Large intestine (tissue), 3 donors: ENCODE results near the gene NR1H2. TPM values are rescaled to one million over a fixed set of nuclear protein-coding genes. Genes with fewer than 3 reads are reported as not detected.
A peak's percentile ranks its signal among the peaks of the same experiment; 100 is the strongest.
"Not testable (repeated sequence)": the region's sequence is repeated elsewhere in the genome, so short reads cannot be mapped to it uniquely, and the experiment has no call there.

Experiments
- DNase-seq, 2 donors: peaks; one replicate each; pipeline versions ENCODE4 v3.0.0 to v3.0.0-alpha.2; 2013
- H3K27ac ChIP-seq: one replicate; pipeline ENCODE4 v1.5.1; 2013; ENCODE audit warnings: low read length
- H3K27me3 ChIP-seq: 2 replicates; pipeline ENCODE4 v1.6.1; 2013; ENCODE audit warnings: low read length; ENCODE audit not compliant: control insufficient read depth, insufficient read depth
- H3K36me3 ChIP-seq: 2 replicates; pipeline ENCODE4 v1.6.1; 2013; ENCODE audit warnings: low read length; ENCODE audit not compliant: control insufficient read depth, insufficient read depth
- H3K4me1 ChIP-seq: one replicate; pipeline ENCODE4 v1.6.1; 2013; ENCODE audit warnings: low read length; ENCODE audit not compliant: control insufficient read depth, insufficient read depth
- H3K4me3 ChIP-seq: one replicate; pipeline ENCODE4 v1.5.1; 2013; ENCODE audit warnings: low read length
- H3K9me3 ChIP-seq: one replicate; pipeline ENCODE4 v1.6.1; 2013; ENCODE audit warnings: mild to moderate bottlenecking, low read depth, low read length, moderate library complexity; ENCODE audit not compliant: control insufficient read depth
- WGBS: methylation state at CpG from one replicate; pipeline ENCODE4 v1.1.5; 2013; ENCODE audit warnings: low lambda C conversion rate; ENCODE audit not compliant: insufficient coverage; 5-methylcytosine and 5-hydroxymethylcytosine counted together
- polyA plus RNA-seq: library from polyadenylated mRNA; unstranded; fragments of 120-200 nt; gene quantifications from one replicate; pipeline ENCODE4 v1.2.1, GENCODE V29; 2013

Gene NR1H2
- polyA plus RNA-seq, 1 donor = 34.2 TPM

DNA sequence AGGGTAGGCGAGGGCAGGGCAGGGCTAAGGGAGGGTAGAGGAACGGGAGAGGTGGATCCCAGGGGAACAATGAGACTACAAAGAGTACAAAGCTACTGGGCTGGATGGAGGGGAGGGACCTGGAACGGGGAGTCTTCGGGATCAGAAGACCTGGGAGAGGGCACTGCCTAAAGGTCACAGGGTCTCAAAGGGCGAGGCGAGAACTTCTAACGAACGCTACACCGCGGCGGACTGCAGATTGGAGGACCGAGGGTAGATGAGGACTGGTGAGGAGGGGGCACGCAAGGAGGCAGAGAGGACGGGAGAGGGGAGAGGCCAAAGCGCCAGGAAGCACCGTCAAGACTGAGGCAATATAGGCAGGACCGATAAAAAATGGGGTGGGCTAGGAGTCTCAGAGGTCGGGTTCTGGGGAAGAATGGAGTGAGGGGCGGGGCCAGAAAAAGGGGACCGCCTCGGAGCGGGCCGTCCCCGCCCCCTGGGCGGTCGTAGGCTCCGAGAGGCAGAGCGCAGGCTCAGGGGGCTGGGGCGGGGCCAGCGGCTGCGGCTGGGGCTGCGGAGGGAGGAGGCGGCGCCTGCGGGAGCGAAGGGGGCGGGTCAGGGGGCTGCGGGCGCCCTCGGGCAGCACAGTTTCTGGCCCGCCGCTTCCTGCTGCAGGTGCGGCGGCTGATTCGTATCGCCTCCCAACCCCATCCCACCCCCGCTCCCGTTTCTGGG is 45.7 kb upstream of the NR1H2 start:
- Histone ChIP-seq H3K36me3 (no peaks in the 10 kb centered on the region), H3K4me3 (peak overlapping the region; percentile 30), H3K4me1 (peaks cover 32% of the 10 kb centered on the region), H3K27me3 (peaks cover 76% of the 10 kb centered on the region), H3K9me3 (peaks cover 14% of the 10 kb centered on the region), H3K27ac (no peak overlapping the region)
- 0% methylated on average over 1 of the region's 48 CpGs for WGBS
- peak; percentile 76 to 83 for DNase-seq

DNA sequence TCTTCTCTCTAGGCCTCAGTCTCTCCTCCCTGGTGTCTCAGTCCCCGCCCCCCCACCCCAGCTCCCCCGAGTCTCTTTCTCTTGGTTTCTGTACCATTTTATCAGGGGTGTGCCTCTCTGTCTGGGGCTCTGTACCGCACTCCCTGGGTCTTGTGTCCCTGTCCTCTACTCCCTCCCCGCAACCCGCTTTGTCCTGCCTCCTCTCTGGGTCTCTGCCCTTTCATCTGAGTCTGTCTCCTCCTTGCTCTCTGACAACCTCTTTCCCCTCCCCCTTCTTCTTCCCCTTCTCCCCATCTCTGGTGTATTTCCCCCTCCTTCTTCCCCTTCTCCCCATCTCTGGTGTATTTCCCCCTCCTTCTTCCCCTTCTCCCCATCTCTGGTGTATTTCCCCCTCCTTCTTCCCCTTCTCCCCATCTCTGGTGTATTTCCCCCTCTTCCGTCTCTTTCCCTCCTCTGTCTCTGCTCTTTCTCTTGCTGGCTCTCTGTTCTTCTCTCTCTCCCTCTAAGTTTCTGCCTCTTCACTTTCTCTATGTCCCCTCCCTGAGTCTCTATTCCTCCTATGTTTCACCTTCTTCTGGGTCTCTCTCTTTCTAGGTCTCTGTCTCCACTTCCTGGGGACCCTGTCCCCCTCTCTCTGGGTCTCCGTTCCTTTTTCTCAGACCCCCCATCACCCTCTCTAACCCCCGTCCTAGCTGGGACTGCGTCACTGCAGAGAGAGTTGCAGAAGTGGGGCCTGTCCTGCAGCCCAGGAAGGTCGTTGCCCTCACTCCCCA is 44.9 kb upstream of the NR1H2 start:
- DNase-seq = no peak
- WGBS = 18% methylated on average over 4 of the region's 10 CpGs
- H3K27ac ChIP-seq = no peak overlapping the region
- H3K36me3 ChIP-seq = no peaks in the 10 kb centered on the region
- H3K9me3 ChIP-seq = peaks cover 9% of the 10 kb centered on the region
- H3K4me1 ChIP-seq = peaks cover 27% of the 10 kb centered on the region
- H3K27me3 ChIP-seq = peaks cover 68% of the 10 kb centered on the region
- H3K4me3 ChIP-seq = no peak overlapping the region

DNA sequence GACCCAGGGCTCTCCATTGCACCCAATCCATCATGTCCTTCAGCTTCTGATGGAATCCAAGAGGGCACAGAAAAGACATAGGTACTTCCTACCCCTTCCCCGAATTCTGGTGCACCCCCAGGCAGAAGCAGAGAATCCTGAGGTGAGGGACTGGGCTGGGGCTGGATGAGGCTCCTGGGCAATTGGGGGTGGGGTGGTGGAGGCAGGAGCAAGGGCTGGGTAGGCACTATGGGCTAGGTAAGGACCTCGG is 44.3 kb upstream of the NR1H2 start:
- no peak overlapping the region for H3K4me3 ChIP-seq
- peaks cover 63% of the 10 kb centered on the region for H3K27me3 ChIP-seq
- H3K27ac ChIP-seq = no peak overlapping the region
- H3K4me1 ChIP-seq = peaks cover 27% of the 10 kb centered on the region
- WGBS = no CpG with 5 or more reads among the region's 2 CpGs
- DNase-seq = no peak
- no peaks in the 10 kb centered on the region for H3K36me3 ChIP-seq
- peaks cover 8% of the 10 kb centered on the region for H3K9me3 ChIP-seq

DNA sequence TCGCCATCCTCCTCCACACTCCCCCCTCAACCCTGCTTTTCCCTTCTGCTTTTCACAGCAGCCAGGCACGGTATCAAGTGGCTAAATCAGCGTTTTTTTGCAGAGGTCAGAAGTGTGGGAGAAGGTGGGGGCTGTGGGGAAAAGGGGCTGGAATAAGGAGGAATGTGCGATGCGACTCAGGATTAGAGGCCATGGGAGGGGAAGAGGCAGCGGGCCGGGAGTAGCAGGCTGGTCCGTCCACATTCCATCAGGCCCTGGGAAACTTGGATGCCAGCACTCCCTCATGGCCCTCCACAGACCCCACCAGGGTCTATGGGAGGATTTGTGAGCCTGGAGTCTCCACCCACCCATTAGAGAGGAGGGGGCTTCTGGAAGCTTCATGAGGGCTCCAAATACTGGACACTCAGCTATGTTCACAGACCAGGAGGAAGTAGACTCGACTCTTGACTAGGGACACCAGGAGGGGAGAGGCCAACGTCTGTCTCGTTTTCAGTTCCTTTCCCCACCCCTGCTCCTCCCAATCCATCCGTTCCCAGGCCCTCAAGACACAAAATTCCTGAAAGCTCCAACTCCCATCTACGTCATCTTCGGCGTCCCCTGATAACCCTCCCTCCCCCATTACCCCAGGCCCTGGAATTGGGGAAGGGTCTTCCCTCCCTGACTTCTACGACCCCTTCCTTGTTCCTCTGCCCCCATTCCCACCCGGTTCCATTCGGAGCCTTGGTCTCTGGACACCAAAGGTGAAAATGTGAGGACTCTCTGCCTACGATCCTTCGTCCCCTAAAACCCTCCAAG is 43.8 kb upstream of the NR1H2 start:
- Histone ChIP-seq H3K9me3 (peaks cover 8% of the 10 kb centered on the region), H3K4me3 (peak overlapping the region; percentile 38), H3K36me3 (no peaks in the 10 kb centered on the region), H3K27ac (no peak overlapping the region), H3K27me3 (peaks cover 58% of the 10 kb centered on the region), H3K4me1 (peaks cover 27% of the 10 kb centered on the region)
- WGBS = 13% methylated on average over 3 of the region's 20 CpGs
- peak in 1 of 2 donors; percentile 29 for DNase-seq

DNA sequence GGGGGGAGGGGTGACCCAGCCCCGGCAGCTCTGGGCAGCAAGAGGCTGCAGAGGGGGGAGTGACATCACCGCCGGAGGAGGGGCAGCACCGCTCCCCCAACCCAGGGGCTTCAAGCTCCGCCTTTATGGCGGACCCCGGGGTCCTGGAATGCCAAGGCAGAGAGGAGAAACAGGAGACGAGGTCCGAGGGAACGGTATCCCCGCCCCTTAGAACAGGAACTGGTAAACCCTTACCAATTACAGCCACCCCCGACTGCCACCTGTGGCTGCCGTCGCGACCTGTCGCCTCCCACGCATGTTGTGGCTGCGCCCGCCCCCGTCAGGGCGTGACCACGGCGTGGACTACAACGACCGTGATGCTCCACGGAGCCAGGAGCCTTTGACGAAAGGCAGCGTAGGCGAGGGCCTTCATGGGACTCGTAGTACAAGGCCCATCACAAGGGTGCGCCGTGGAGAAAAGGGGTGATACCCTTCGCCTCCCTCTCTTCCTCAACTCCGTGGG is 43.0 kb upstream of the NR1H2 start:
- peaks cover 8% of the 10 kb centered on the region for H3K9me3 ChIP-seq
- no peak overlapping the region for H3K27ac ChIP-seq
- DNase-seq = peak; percentile 86 to 92
- peak overlapping the region; percentile 38 for H3K4me3 ChIP-seq
- no CpG with 5 or more reads among the region's 34 CpGs for WGBS
- no peaks in the 10 kb centered on the region for H3K36me3 ChIP-seq
- H3K4me1 ChIP-seq = peaks cover 27% of the 10 kb centered on the region
- H3K27me3 ChIP-seq = peaks cover 52% of the 10 kb centered on the region

DNA sequence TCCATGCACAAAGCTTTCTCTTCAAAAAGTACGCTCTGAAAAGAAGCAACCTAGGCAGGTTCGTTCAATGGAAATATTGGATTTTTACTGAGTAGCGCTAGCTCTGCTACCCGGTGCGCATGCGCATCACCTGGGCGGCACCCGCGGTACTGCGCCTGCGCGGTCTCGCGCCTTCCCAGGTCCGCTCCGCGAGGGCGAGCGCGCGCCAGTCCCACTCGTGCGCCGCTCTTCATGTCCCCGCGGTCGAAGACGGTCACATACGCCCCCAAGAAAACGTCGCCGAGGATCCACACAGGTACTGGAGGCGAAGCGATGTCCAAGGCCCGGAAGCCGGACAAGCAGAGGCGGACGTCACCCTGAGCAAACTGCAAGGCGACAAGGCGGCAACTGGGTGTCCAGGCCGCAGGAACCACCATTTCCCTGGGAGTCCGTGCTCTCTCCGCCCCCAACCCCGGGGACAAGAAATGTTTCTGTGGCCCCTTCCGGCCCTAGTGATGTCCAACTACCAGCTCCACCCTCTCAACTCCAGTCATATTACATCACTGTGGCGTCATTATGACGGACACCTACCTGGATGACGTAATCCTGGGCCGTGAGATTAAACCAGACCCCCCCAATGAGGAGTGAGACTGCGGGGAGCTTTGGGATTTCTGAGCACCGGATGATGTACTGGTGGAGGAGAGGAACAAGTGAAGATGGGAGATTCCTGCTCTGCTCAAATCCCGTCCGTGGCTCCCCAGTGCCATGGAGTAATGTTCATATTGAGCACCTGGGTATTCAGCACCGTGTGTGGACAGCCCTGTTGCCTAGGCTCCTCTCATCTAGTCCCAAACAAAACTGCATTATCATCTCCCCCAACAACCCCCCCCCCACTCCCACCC is 42.3 kb upstream of the NR1H2 start:
- no peak overlapping the region for H3K27ac ChIP-seq
- peaks cover 49% of the 10 kb centered on the region for H3K27me3 ChIP-seq
- no peaks in the 10 kb centered on the region for H3K36me3 ChIP-seq
- peak; percentile 87 to 92 for DNase-seq
- H3K4me1 ChIP-seq = peaks cover 27% of the 10 kb centered on the region
- H3K4me3 ChIP-seq = peak overlapping the region; percentile 38
- WGBS = no CpG with 5 or more reads among the region's 54 CpGs
- H3K9me3 ChIP-seq = peaks cover 8% of the 10 kb centered on the region

DNA sequence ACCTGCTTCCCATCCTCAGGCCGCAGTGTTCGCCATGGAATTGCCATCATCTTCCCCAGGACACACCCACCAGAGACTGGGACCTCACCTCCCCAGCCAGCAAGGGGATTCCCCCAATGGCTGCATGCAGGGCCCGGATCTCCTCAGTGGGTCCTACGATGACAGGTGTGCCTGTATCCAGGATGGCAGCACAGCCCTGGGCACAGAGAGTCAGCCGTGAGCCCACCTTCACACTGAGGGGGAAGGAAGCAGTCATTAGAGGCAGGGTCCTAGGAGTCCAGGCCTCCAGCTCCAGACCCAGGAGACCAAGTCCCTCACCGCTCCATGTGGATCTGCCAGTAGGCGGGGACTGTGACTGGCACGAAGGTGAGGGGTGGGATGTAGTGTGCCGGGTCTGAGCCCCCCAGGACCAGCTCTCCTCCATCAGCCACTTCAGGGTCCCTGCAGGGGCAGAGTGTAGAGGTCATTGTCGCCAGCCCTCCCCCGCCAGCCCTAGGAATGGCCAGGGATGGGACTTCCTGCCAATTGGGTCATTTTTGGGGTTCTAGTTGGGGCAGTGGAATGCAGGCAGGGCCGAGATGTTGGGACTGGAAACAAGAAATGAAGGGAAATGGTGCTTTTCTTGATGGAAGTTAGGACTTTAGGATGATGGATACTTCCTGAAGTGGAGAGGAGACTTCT is 41.4 kb upstream of the NR1H2 start:
- no CpG with 5 or more reads among the region's 12 CpGs for WGBS

DNA sequence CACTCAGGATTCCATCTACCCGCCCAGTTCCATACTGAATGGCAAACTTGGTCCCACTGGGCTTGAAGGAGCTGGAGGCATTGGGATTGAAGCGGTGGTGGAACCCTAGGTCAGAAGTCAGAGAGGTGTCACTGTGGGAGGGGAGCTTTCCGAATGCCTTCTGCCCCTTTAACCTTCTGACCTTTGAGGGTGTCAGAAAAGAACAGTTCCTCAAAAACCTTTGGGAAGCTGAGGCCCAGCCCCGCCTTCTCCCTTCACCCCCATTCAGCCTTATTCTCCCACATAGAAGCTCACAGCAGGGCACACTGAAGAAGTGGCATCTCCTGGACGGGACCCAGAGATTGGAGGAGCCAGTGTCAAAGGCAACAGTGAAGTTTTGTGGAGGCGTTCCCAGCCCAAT is 39.2 kb upstream of the NR1H2 start:
- H3K4me1 ChIP-seq = peaks cover 13% of the 10 kb centered on the region
- DNase-seq, H3K9me3 ChIP-seq, H3K36me3 ChIP-seq, H3K27ac ChIP-seq, H3K4me3 ChIP-seq: not testable (repeated sequence)
- H3K27me3 ChIP-seq = peaks cover 21% of the 10 kb centered on the region
- WGBS = no CpG with 5 or more reads among the region's 6 CpGs

More for the DNA sequence above, 41.4 kb upstream of the NR1H2 start:
- H3K36me3 ChIP-seq = no peaks in the 10 kb centered on the region
- peaks cover 40% of the 10 kb centered on the region for H3K27me3 ChIP-seq
- H3K9me3 ChIP-seq = peaks cover 5% of the 10 kb centered on the region
- DNase-seq = no peak
- peaks cover 21% of the 10 kb centered on the region for H3K4me1 ChIP-seq
- H3K27ac ChIP-seq = no peak overlapping the region
- H3K4me3 ChIP-seq = no peak overlapping the region

DNA sequence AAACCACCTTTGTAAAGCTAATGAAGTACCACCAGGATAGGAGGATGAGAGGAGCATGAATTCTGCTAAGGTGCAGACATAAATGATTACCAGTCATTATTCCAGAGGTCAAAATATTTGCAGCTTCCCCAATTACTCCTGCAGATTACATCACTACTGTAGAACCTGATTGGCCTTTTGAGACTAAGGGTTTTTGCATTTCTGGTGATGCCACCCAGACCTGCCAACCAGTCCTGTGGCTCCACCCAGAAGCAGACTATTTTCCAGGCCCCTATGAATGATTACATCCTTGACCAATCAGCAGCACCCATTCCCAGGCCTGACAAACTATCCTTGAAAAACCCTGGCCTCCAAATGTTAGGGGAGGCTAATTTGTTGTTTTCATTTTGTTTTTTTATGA is 35.9 kb upstream of the NR1H2 start:
- no peak overlapping the region for H3K27ac ChIP-seq
- no peak for DNase-seq
- peaks cover 6% of the 10 kb centered on the region for H3K9me3 ChIP-seq
- no peak overlapping the region for H3K4me3 ChIP-seq
- H3K36me3 ChIP-seq = no peaks in the 10 kb centered on the region
- no peaks in the 10 kb centered on the region for H3K27me3 ChIP-seq
- H3K4me1 ChIP-seq = no peaks in the 10 kb centered on the region
